Non-pigmented ciliary epithelial cell (primary cell): Measurements from ENCODE around the gene TTC38.

ENCODE experiments used
- DNase-seq: peaks from one replicate; pipeline ENCODE4 v3.0.0-alpha.2; 2010; ENCODE audit warnings: low read depth

The TTC38 gene

GRCh38 chr22:46329616-46330015 is 61.8 kb downstream of the TTC38 start:
- no peak for DNase-seq

DNA sequence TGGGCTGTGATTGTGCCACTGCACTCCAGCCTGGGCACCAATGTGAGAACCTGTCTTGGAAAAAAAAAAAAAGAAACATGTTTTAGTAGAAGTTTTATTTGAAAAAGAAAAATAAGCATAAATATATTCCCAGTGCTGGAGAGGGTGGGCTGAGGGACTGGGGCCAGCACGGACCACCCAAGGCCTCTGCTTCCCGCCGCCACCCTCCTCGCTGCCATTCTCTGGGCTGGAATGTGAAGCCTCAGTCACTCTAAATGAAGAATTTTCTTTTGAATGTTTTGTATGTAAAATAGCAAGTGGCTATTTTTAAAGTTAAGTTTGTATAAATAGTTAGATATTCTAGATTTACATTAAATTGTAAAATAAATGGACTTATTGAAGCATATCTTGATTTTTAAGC is 62.6 kb downstream of the TTC38 start:
- DNase-seq, result no peak

- no peak for DNase-seq
These were observed 63.7 kb downstream of the TTC38 start for GRCh38 chr22:46331496-46331895.

GRCh38 chr22:46335201-46336118 is 67.7 kb downstream of the TTC38 start, which contains the start of gene TRMU:
TSS of gene TRMU (plus strand) at chr22:46335714. CDS start at chr22:46335765, 51 bp downstream.
- peak; percentile 19 for DNase-seq

DNA sequence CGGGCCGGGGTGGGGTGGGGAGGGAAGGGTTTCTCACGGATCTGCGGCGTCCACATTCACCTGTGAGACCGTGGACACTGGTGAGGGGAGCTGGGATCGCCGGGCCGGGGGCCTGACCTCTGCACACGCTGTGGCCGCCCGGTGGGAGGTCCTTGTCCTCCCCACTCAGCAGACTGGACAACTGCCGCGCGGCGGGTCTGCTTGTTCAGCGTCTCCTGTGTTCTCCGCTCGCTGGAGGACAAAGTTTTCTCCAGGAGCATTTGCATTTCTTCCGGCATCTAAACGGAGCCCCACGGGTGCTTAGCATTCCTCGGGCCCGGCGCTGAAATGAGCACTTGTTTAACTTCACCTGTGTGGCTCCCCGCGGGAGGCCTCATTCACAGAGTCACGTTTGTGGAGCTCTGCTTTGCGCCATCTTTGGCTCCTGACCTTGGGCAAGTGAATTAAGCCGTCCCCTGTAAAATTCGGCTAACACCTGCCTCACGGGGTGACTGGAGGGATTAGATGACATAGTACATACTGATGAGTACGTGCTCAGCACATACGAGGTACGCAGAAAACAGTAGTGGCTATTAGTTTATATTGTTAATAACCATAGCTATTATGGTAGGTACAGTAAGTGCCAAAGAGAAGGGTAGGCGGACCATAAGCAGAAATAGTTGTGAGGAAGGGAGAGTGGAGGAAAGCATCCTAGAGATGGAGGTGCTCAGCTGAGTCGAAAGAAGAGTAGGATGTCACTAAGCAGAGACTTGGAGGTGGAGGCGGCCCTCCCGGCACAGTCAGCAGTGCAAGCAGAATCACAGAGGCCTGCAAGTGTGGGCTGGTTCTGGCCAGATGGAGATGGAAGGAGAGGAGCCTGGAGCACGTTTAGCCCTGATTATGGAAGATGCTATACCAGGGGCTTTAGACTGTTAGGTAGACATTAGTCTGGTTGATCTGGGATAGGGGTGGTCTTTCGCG is 68.6 kb downstream of the TTC38 start:
- DNase-seq, result no peak

- no peak for DNase-seq
These were observed 70.1 kb downstream of the TTC38 start for GRCh38 chr22:46337870-46338269.

DNA sequence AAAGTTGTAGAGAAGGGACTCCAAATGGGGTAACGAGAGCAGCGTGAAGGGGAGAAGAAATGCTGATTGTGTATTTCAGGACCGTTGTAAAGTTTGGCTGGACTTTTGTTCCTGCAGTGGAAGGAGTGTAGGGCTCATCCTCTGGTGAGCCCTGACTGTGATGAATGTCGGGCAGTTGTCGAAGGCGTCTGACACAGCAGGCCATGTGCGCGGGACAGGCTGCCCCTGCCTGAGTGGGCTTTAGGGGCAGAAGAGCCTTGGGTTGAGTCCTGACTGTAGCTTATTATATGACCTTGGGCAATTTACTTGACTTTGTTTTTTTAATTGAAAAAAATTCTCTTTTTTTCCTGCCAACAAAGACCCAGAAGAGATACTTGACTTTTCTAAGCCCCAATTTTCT is 70.8 kb downstream of the TTC38 start:
- no peak for DNase-seq

DNA sequence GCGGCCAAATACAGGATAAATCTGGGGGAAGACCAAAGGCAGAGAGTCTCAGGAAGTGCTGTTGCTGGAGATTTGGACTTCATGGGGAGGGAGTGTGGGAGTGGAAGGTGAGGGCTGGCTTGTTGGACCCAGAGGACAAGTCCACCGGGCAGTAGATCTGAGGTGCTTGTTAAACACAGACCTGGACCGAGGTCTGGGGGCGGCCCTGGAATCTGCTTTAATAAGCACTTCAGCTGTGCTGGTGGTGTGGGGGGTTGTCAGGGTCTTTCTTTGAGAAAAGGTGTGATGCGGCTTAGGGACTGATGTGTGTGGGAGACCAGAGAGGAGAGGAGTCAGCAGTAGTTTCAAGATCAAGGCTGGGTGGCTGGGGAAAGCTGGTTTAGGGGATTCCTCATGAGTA is 72.1 kb downstream of the TTC38 start:
- DNase-seq, result no peak

GRCh38 chr22:46340676-46341075 is 72.9 kb downstream of the TTC38 start:
- no peak for DNase-seq
